HFFc6 (cell line): Measurements from ENCODE around the gene PDS5A. TPM values are rescaled to one million over a fixed set of nuclear protein-coding genes. Genes with fewer than 3 reads are reported as not detected.

Source experiments
- DNase-seq: peaks from one replicate; pipeline ENCODE4 v3.0.0-alpha.2; 2018
- H3K27ac Mint-ChIP-seq: 2 replicates; pipeline ENCODE4 v1.8.0; 2020; ENCODE audit warnings: mild to moderate bottlenecking, mixed read lengths
- H3K27me3 Mint-ChIP-seq: 2 replicates; pipeline ENCODE4 v1.8.0; 2021; ENCODE audit warnings: mild to moderate bottlenecking, moderate library complexity, mixed read lengths; ENCODE audit not compliant: insufficient read depth
- H3K36me3 Mint-ChIP-seq: 2 replicates; pipeline ENCODE4 v1.8.0; 2021; ENCODE audit warnings: low read depth, mixed read lengths
- H3K4me1 Mint-ChIP-seq: 2 replicates; pipeline ENCODE4 v1.8.0; 2020; ENCODE audit warnings: low read depth, mixed read lengths
- H3K4me3 Mint-ChIP-seq: 2 replicates; pipeline ENCODE4 v1.8.0; 2020; ENCODE audit warnings: mild to moderate bottlenecking, moderate library complexity, mixed read lengths
- H3K9me3 Mint-ChIP-seq: 2 replicates; pipeline ENCODE4 v1.8.0; 2020; ENCODE audit warnings: mild to moderate bottlenecking, mixed read lengths
- total RNA-seq, 6 experiments: library from RNA; stranded (reverse); fragmentation: NEBNext Ultra II Directional; extraction: Animal tissue kit (Norgen Biotek cat#: 25700); gene quantifications; 2 replicates in 1 of 6; 3 replicates in 5 of 6; pipeline ENCODE4 v1.2.3, GENCODE V29; 2021
- TF ChIP-seq, protein P1 (sequence below): fragments of 200-600 bp; sonication (generic); IDR thresholded peaks from 2 replicates; pipeline ENCODE4 v1.5.0; 2021; ENCODE audit warnings: antibody characterized with exemption, mild to moderate bottlenecking

Gene PDS5A
- total RNA-seq, 6 experiments from 2014 or later, result 41.0 to 49.8 (median 46.8) TPM

- Mint-ChIP-seq H3K27me3 (no peaks in the 10 kb centered on the region; the same call in 1 of the 2 replicates), H3K36me3 (peaks cover 13% of the 10 kb centered on the region), H3K9me3 (no peaks in the 10 kb centered on the region), H3K27ac (0 out of 2 replicates have a peak overlapping the region, but pooled peaks have one; percentile 9), H3K4me1 (peaks cover 20% of the 10 kb centered on the region), H3K4me3 (no peak overlapping the region)
- TF ChIP-seq, protein P1, sequence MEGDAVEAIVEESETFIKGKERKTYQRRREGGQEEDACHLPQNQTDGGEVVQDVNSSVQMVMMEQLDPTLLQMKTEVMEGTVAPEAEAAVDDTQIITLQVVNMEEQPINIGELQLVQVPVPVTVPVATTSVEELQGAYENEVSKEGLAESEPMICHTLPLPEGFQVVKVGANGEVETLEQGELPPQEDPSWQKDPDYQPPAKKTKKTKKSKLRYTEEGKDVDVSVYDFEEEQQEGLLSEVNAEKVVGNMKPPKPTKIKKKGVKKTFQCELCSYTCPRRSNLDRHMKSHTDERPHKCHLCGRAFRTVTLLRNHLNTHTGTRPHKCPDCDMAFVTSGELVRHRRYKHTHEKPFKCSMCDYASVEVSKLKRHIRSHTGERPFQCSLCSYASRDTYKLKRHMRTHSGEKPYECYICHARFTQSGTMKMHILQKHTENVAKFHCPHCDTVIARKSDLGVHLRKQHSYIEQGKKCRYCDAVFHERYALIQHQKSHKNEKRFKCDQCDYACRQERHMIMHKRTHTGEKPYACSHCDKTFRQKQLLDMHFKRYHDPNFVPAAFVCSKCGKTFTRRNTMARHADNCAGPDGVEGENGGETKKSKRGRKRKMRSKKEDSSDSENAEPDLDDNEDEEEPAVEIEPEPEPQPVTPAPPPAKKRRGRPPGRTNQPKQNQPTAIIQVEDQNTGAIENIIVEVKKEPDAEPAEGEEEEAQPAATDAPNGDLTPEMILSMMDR, result no peak
- no peak for DNase-seq
Observed at GRCh38 chr4:39823191-39823590, 154.5 kb downstream of the PDS5A start.

- Mint-ChIP-seq H3K27me3 (no peaks in the 10 kb centered on the region; the same call in 1 of the 2 replicates), H3K9me3 (no peaks in the 10 kb centered on the region), H3K36me3 (peaks cover 13% of the 10 kb centered on the region), H3K4me3 (no peak overlapping the region), H3K27ac (no peak overlapping the region), H3K4me1 (peaks cover 20% of the 10 kb centered on the region)
- TF ChIP-seq, protein P1, result no peak
- no peak for DNase-seq
Observed at GRCh38 chr4:39822662-39823061, 155.0 kb downstream of the PDS5A start.

DNA sequence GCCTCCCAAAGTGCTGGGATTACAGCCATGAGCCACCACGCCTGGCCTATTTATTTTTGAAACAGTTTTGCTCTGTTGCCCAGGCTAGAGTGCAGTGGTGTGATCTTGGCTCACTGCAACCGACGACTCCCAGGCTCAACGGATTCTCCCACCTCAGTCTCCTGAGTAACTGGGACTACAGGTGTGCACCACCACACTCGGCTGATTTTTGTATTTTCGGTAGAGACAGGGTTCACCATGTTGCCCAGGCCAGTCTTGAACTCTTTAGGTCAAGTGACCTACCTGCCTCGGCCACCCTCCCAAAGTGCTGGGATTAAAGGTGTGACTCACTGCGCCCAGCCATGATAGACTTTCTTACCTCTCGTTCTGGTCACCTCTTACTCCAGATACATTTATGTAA is 155.8 kb downstream of the PDS5A start:
- Mint-ChIP-seq H3K27ac (peak overlapping the region; percentile 26; the same call in 1 of the 2 replicates), H3K4me1 (peaks cover 20% of the 10 kb centered on the region), H3K36me3 (peaks cover 13% of the 10 kb centered on the region), H3K9me3 (no peaks in the 10 kb centered on the region), H3K4me3 (no peak overlapping the region), H3K27me3 (no peaks in the 10 kb centered on the region; the same call in 1 of the 2 replicates)
- DNase-seq, result no peak
- TF ChIP-seq, protein P1, result no peak

- Mint-ChIP-seq H3K9me3 (no peaks in the 10 kb centered on the region), H3K27me3 (no peaks in the 10 kb centered on the region; the same call in none of the 2 replicates), H3K36me3 (peaks cover 13% of the 10 kb centered on the region; the same call in 1 of the 2 replicates), H3K4me3 (no peak overlapping the region), H3K4me1 (peaks cover 11% of the 10 kb centered on the region), H3K27ac (no peak overlapping the region)
- no peak for DNase-seq
- TF ChIP-seq, protein P1, result no peak
Observed at GRCh38 chr4:39820186-39820585, 157.5 kb downstream of the PDS5A start.

DNA sequence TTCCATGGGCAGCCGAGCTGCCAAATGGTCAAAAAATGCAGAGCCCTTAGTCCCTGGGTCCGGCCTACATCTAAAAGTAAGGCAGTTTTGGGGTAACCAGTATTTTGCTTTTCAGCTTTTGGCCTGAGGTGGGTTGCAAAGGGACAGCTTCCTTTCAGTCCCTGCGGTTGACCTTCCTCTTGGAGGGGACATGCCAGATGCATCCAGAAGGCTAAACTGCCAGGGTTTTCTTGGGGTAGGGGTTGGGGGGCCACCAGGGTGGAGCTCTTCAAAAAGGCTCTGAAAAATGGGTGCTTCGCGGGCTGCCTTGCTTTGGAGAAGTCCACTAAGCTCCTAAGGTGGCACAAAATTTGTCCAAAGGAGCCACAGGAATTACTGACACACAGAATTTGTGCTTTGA is 159.1 kb downstream of the PDS5A start:
- no peak overlapping the region for H3K4me3 Mint-ChIP-seq
- TF ChIP-seq, protein P1, result no peak
- DNase-seq, result no peak
- H3K27ac Mint-ChIP-seq, result no peak overlapping the region
- no peaks in the 10 kb centered on the region; the same call in none of the 2 replicates for H3K27me3 Mint-ChIP-seq
- H3K9me3 Mint-ChIP-seq, result peaks cover 6% of the 10 kb centered on the region
- H3K36me3 Mint-ChIP-seq, result peaks cover 6% of the 10 kb centered on the region; the same call in 1 of the 2 replicates
- H3K4me1 Mint-ChIP-seq, result peaks cover 7% of the 10 kb centered on the region
